OCI-M2 (cell line): Measurements from ENCODE around the gene CALHM4.

Source experiments
- DNase-seq: peaks from one replicate; lab custom pipeline; 2025; ENCODE audit not compliant: unreplicated experiment; lab: John Stamatoyannopoulos, UW

Gene CALHM4, protein sequence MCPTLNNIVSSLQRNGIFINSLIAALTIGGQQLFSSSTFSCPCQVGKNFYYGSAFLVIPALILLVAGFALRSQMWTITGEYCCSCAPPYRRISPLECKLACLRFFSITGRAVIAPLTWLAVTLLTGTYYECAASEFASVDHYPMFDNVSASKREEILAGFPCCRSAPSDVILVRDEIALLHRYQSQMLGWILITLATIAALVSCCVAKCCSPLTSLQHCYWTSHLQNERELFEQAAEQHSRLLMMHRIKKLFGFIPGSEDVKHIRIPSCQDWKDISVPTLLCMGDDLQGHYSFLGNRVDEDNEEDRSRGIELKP

DNA sequence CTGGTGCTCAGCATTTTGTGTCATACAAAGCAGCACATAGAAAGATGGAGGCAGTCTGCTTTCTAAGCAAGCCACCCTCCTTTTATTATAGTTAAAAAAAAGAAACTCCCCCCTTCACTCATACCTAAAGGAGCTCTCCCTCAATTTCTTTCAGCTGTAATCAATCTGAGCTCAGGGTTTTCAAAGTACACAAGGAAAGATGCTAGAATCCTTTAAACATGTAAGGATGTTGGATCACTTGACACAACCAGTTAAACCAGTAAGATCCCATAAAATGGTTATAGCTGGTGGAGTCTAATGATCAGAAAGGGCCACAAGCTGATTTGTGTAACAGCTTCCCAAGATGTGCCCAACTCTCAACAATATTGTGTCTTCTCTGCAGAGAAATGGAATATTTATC is at the start of gene CALHM4:
TSS of gene CALHM4 (plus strand) at position 301 of the 400 bp plus-strand sequence. CDS start at position 344, 43 bp downstream.
- no peak for DNase-seq

DNA sequence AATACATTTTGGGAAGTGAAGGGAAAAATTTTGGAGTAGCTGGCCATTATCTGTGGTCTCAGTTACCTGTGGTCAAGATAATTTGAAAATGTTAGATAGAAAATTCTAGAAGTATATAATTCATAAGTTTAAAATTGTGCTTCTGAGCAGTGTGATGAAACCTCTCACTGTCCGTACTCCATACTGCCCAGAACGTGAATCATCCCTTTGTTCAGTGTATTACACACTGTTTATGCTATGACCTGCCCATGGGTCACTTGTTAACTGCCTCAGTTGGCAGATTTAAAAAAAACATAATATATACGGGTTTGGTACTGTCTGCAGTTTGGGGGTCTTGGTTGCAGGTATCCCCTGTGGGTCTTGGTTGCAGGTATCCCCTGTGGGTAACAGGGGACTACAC is 46.2 kb upstream of the CALHM4 start:
- no peak for DNase-seq

GRCh38 chr6:116508527-116508926 is 45.0 kb upstream of the CALHM4 start:
- no peak for DNase-seq

GRCh38 chr6:116511424-116512110 is 42.0 kb upstream of the CALHM4 start, which contains the start of gene CALHM5:
Gene CALHM5, plus strand, starts transcription at chr6:116511639. Its CDS starts 58 bp downstream, at chr6:116511697.
- peak; percentile 29 for DNase-seq

DNA sequence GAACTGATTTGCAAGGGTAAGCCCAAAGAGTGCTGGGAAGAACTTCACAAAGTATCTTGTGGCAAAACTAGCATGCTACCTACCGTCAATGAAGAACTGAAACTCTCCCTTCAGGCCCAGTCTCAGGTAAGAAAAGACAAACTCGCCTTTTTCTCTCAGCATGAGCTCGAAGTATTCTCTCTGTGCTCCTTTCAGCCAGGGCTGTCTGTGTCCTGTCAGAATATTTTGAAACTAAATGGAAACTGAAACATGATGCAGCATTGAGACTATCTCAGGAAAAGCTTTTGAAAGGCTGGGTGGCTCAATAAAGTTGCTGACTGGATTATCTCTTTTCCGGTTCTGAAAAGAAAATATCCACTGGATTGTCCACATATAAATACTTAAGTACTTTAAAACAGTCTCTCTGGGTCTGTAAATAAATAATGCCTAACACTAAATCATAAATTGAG is 41.4 kb upstream of the CALHM4 start:
- DNase-seq: no peak

DNA sequence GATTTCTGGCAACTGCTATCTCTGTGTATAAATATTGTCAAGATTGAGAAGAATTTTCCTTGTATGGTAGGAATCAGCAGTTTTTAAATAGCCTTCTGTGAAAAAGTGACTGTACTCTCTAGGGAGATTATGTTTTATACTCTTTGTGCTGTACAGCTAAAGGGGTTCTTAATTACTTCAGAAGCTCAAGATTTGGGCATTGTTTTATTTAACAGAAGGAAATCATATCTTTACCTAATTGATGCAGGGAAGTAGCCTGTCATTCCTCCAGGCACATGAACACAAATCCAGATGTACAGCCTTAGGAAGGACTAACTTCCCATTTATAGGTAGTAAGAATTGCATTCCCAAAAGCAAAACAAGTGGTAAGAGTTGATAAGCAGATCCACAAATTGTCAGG is 40.8 kb upstream of the CALHM4 start:
- DNase-seq: no peak

- no peak for DNase-seq
Measured at GRCh38 chr6:116513224-116513875, 40.2 kb upstream of the CALHM4 start.

DNA sequence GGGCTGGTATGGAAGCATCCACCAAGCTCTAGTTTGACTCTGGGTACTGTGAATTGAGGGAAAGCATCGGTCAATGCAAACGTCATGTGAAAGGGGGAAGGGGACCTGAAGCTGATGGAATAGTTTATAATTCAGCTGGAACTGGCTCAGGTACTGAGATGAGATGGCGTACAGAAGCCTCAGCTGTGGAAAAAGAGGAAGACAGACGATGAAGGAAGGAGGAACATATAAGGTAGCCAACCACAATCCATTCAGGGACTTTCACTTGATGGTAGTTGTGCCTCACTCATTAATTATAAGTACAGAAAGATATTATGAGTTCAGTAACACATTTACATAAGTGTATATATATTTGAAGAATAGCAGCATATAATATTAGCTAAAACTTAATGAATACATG is 39.4 kb upstream of the CALHM4 start:
- DNase-seq: no peak

DNA sequence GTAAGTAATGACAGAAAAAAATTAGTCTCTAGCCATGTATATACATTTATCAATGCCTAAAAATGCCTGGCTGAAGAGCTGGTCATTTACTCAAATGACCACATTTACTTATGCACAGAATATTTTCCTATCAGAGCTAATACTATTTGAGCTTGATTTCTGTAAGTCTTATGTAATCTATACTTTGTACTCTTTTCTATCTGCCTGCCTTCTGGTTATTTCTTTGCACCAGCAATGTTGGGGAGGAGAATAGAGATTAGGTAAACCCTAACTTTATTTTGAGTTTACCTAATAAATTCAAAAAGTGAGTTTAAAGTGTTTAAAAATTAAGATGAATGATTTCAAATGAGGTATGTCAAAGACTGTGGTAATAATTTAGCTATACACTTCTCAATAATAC is 38.4 kb upstream of the CALHM4 start:
- DNase-seq: no peak

DNA sequence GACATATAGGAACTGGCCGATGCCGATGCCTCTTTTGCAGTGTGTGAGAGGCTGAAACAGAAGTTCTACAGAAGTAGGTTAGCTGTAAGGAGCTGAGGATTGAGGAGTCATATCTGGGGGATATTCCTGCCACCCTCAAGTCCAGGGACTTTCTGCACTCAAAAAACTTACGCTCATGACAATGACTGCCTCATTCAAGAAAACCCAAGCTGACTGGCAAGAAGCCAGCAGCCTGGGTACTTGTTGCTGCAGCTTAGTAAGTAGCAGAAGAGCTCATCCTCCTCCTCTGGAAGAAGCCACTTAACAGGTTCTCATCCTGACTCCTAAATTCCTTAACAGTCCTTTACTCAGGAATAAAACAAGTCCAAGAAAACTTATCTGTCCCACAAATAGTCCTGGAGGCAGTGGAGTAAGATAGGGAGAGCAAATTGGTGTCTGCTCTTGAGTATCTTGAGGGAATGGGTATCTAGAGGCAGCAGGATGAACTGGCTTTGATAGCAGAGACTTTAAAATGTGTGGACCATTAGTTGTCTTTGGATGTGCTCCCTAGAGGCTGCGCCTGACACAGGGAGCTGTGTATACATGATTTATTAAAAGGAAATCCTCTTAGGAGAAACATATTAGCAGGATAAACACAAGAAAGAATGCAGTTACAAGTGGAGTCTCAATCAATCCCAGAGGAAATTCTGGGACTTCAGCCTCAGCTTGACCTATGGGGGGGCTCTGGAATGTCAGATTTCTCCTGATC is 34.8 kb upstream of the CALHM4 start:
- DNase-seq: no peak

GRCh38 chr6:116522896-116523295 is 30.7 kb upstream of the CALHM4 start:
- DNase-seq: no peak

- no peak for DNase-seq
Measured at GRCh38 chr6:116524236-116524635, 29.3 kb upstream of the CALHM4 start.

GRCh38 chr6:116528133-116528532 is 25.4 kb upstream of the CALHM4 start:
- no peak for DNase-seq

GRCh38 chr6:116528780-116529179 is 24.8 kb upstream of the CALHM4 start:
- no peak for DNase-seq

DNA sequence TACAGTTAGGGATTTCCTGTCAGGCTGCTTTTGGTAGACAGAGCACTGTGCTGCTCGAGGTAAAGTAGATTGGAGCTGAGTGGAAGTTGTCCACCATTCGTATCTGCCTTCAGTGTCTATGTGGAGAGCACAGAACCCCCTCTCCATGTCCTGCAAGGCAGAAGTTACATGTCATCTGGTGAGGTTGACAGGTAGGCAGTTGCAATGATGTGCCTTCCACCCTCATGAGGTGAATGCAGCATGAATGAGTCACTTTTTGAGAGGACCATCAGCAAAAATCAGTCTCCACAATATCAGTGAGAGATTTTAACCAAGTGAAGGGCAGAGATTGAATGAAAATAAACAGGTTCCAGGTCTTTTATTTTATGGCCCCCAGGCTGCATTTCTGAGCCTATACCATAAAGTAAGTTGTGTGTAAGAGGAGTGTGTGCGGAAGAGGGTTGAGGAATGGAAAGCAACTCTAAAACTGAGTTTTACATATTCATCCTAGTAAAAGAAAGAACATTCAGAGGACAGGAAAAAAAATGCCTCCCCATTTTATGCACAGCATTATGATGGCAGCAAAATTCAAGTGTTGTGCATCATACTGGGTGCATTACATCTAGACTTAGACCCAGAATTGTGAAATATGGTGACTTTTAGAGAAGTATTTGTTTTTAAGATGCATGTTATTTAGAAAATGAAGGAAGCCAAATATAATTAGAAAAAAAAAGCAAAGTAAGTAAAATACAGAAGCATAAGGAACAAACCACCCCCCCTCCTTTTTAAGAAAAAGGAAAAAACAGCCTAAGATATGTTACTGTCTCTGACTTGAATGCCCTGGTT is 23.9 kb upstream of the CALHM4 start:
- DNase-seq: no peak

DNA sequence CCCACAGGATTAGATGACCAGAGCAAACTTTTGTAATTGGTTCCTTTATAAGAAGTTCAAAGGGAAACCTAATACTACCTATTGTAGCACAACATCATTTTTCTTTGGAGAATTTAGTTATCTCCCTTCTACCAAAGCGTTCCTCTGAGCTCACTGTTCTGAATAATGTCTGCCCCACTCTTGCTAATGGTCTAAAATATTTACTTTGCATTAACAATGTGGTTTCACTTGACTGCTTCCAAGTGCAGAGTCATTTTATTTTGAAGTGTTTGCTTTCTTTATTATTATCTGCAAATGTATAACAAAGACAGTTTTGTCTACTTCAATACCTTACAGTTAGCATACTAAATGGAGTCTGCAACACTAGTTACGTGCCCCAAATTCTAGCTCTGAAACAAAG is 23.1 kb upstream of the CALHM4 start:
- DNase-seq: no peak

DNA sequence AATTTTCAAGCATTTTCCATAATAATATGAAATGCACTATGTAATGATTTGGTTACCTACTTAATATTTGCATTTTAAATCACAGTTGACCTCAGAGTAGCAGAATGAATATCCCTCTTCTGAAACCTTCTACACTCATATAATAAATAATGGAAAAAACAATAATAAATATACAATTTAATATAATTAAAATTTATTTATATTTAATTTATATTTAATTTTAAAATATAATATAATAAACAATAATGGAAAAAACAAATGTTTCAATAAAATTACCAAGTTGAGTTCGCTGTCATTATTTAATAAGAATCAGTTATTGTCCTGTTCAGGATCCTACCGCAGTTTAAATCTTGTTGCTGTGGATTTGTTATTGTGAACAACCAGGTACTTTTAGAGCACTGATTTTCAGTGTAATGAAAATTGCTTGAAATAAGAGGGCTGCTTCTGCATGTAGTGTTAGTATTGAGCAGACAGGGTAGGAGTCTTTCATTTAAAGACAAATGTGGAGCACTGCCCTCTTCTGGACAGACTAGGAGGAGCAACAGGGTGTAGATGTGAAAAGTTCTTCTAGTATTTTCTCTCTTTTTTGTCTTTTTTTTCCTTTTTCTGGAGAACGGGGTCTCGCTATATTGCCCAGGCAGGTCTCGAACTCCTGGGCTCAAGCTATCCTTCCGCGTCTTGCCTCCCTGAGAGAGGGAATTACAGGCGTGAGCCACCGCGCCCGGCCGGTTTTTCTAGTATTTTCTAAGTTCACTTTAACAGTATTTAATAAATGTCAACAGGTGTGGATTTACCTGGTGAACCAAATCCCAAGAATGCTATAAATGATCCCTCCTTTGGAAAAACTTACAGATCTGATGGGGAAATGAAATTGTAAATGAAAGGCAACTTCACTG is 21.6 kb upstream of the CALHM4 start:
- no peak for DNase-seq

GRCh38 chr6:116533233-116533957 is 20.2 kb upstream of the CALHM4 start:
- DNase-seq: no peak

DNA sequence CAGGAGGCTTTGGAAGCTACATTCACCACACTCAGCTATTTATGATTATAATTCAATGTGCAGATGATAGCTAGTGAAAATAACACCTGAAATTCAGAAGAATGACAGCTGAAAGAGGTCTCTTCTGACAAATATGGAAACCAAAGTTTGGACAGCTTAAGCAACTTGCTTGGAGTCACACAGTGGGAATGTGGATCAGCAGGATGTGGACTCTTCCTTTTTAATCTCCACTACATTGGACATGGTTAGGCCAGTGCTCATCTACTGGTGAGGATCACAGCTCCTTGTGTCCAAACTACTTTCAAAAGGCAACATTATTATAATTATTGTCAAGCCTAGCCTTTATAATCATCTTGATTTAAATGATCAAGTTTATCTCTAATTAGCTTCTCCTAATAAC is 18.4 kb upstream of the CALHM4 start:
- no peak for DNase-seq
